Neural progenitor cell (in vitro differentiated cells): Measurements from ENCODE around the gene CTDP1. TPM values are rescaled to one million over a fixed set of nuclear protein-coding genes. Genes with fewer than 3 reads are reported as not detected.

Source experiments
- DNase-seq: peaks from one replicate; pipeline ENCODE4 v3.0.0-alpha.2; 2016; ENCODE audit warnings: low spot score
- H2AFZ ChIP-seq: fragments of 200-600 bp; sonication (generic); replicated peaks from 2 replicates; pipeline ENCODE4 v1.6.1; 2016; ENCODE audit warnings: antibody characterized with exemption
- H3F3A ChIP-seq: fragments of 200-600 bp; sonication (generic); 2 replicates; pipeline ENCODE4 v1.6.1; 2016; ENCODE audit warnings: antibody characterized with exemption, low read depth
- H3K27ac ChIP-seq: fragments of 200-600 bp; sonication (generic); 2 replicates; pipeline ENCODE4 v1.5.1; 2016; ENCODE audit warnings: mild to moderate bottlenecking
- H3K27me3 ChIP-seq: fragments of 200-600 bp; sonication (generic); 2 replicates; pipeline ENCODE4 v1.6.1; 2016; ENCODE audit warnings: mild to moderate bottlenecking, moderate library complexity
- H3K36me3 ChIP-seq: fragments of 200-600 bp; sonication (generic); 2 replicates; pipeline ENCODE4 v1.5.1; 2016
- H3K4me1 ChIP-seq: fragments of 200-600 bp; sonication (generic); 2 replicates; pipeline ENCODE4 v1.6.1; 2016; ENCODE audit warnings: mixed run types
- H3K4me2 ChIP-seq: fragments of 200-600 bp; sonication (generic); 2 replicates; pipeline ENCODE4 v1.6.1; 2016
- H3K4me3 ChIP-seq: fragments of 200-600 bp; sonication (generic); 2 replicates; pipeline ENCODE4 v1.5.1; 2016
- H3K79me2 ChIP-seq: fragments of 200-600 bp; sonication (generic); 2 replicates; pipeline ENCODE4 v1.6.1; 2016; ENCODE audit warnings: low read depth
- H3K9ac ChIP-seq: fragments of 200-600 bp; sonication (generic); 2 replicates; pipeline ENCODE4 v1.6.1; 2016
- H3K9me3 ChIP-seq: fragments of 200-600 bp; sonication (generic); 2 replicates; pipeline ENCODE4 v1.5.1; 2016; ENCODE audit warnings: low read depth
- H4K20me1 ChIP-seq: fragments of 200-600 bp; sonication (generic); 2 replicates; pipeline ENCODE4 v1.6.1; 2016; ENCODE audit warnings: low read depth
- H3K27ac Mint-ChIP-seq: 3 replicates; pipeline ENCODE4 v1.8.0; 2021; ENCODE audit warnings: mixed read lengths
- H3K27me3 Mint-ChIP-seq: 2 replicates; pipeline ENCODE4 v1.8.0; 2022; ENCODE audit warnings: low read depth, mild to moderate bottlenecking, inconsistent platforms, moderate library complexity, mixed read lengths; ENCODE audit not compliant: insufficient read depth
- H3K36me3 Mint-ChIP-seq: 3 replicates; pipeline ENCODE4 v1.8.0; 2021; ENCODE audit warnings: mixed read lengths
- H3K4me1 Mint-ChIP-seq: 3 replicates; pipeline ENCODE4 v1.8.0; 2021; ENCODE audit warnings: mixed read lengths
- H3K4me3 Mint-ChIP-seq: 3 replicates; pipeline ENCODE4 v1.8.0; 2021; ENCODE audit warnings: mild to moderate bottlenecking, moderate library complexity, mixed read lengths
- H3K9me3 Mint-ChIP-seq: 3 replicates; pipeline ENCODE4 v1.8.0; 2020; ENCODE audit warnings: mixed read lengths
- EZH2 ChIP-seq: fragments of 200-600 bp; sonication (generic); IDR thresholded peaks from 2 replicates; pipeline ENCODE4 v1.6.1; 2017; ENCODE audit warnings: antibody characterized with exemption, mild to moderate bottlenecking, moderate library complexity
- EZH2phosphoT487 ChIP-seq: fragments of 200-600 bp; sonication (generic); IDR thresholded peaks from 2 replicates; pipeline ENCODE4 v1.6.1; 2017; ENCODE audit warnings: antibody characterized with exemption
- total RNA-seq: library from RNA; depleted of rRNA; stranded (reverse); fragments of >200 nt; gene quantifications from 2 replicates; pipeline ENCODE4 v1.2.3, GENCODE V29; 2015; ENCODE audit warnings: low replicate concordance
- TF ChIP-seq, protein P1 (sequence below): fragments of 200-600 bp; sonication (generic); IDR thresholded peaks from 2 replicates; pipeline ENCODE4 v1.5.1; 2017; ENCODE audit warnings: antibody characterized with exemption, mild to moderate bottlenecking

CTDP1 gene
- total RNA-seq, 1 donor from 2014 or later = 11.8 TPM

DNA sequence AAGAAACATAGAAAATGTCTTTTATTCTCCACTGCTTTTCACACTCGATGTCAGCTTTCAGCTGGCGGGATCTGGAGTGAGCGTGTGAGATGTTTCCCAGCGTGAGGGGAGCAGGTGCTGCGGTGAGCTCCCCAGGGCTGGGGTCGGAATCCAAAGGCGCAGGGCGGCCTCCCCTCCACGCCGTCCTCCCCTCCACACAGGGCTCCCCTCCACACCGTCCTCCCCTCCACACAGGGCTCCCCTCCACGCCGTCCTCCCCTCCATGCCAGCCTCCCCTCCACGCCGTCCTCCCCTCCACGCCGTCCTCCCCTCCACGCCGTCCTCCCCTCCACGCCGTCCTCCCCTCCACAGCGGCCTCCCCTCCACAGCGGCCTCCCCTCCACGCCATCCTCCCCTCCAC is 91.2 kb downstream of the CTDP1 start:
- no peaks in the 10 kb centered on the region for H3K36me3 ChIP-seq

DNA sequence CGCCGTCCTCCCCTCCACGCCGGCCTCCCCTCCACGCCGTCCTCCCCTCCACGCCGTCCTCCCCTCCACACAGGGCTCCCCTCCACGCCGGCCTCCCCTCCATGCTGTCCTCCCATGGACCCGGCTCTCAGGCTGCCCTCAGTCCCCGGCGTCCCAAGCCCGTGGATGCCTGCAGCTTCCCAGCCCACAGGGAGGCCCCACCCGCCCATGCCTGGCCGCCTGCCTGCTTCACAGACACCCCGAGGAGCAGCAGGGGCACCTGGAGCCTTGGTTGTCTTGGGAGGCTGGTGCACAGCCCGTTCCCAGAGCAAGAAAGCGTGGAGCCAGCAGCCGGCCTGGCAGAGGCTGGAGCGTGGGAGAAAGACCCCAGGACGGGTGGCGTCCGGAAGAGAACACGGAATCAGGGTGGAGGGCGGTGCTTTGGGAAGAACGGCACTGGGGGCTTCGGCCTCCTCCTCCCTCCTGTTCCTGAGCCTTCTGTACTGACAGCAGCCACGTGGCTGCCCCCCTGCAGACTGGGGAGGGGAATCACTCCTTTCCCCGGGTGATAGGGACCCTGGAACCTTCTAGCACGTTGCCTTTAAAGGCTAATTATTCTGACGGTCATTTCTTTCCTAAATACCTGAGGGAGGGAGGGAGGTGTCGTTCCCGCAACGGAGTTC is 92.0 kb downstream of the CTDP1 start:
- Histone ChIP-seq H3K9me3 (peaks cover 10% of the 10 kb centered on the region), H3K4me1 (no peaks in the 10 kb centered on the region), H3K27ac (no peak overlapping the region), H3K79me2 (no peaks in the 10 kb centered on the region), H3K36me3 (no peaks in the 10 kb centered on the region), H3K9ac (no peak overlapping the region), H3F3A (no peaks in the 10 kb centered on the region), H4K20me1 (no peaks in the 10 kb centered on the region), H3K4me3 (no peak overlapping the region), H3K4me2 (no peak overlapping the region), H2AFZ (no peak overlapping the region), H3K27me3 (peaks cover 8% of the 10 kb centered on the region)
- peaks cover 17% of the 10 kb centered on the region for H3K9me3 Mint-ChIP-seq
- DNase-seq = no peak
- peaks cover 4% of the 10 kb centered on the region for H3K4me1 Mint-ChIP-seq
- no peaks in the 10 kb centered on the region for H3K36me3 Mint-ChIP-seq
- H3K27me3 Mint-ChIP-seq = peaks cover 16% of the 10 kb centered on the region
- H3K27ac Mint-ChIP-seq = no peak overlapping the region
- TF ChIP-seq, protein P1, sequence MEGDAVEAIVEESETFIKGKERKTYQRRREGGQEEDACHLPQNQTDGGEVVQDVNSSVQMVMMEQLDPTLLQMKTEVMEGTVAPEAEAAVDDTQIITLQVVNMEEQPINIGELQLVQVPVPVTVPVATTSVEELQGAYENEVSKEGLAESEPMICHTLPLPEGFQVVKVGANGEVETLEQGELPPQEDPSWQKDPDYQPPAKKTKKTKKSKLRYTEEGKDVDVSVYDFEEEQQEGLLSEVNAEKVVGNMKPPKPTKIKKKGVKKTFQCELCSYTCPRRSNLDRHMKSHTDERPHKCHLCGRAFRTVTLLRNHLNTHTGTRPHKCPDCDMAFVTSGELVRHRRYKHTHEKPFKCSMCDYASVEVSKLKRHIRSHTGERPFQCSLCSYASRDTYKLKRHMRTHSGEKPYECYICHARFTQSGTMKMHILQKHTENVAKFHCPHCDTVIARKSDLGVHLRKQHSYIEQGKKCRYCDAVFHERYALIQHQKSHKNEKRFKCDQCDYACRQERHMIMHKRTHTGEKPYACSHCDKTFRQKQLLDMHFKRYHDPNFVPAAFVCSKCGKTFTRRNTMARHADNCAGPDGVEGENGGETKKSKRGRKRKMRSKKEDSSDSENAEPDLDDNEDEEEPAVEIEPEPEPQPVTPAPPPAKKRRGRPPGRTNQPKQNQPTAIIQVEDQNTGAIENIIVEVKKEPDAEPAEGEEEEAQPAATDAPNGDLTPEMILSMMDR = no peak
- TF ChIP-seq EZH2phosphoT487 = no peak
- no peak for TF ChIP-seq EZH2
- no peak overlapping the region for H3K4me3 Mint-ChIP-seq

More for the DNA sequence above, 91.2 kb downstream of the CTDP1 start:
- Histone ChIP-seq H3K4me2 (no peak overlapping the region), H3K4me1 (no peaks in the 10 kb centered on the region), H4K20me1 (no peaks in the 10 kb centered on the region), H3K27me3 (peaks cover 8% of the 10 kb centered on the region), H3K9me3 (peaks cover 10% of the 10 kb centered on the region), H3K27ac (no peak overlapping the region), H3K79me2 (no peaks in the 10 kb centered on the region), H3F3A (no peaks in the 10 kb centered on the region), H2AFZ (no peak overlapping the region), H3K9ac (no peak overlapping the region), H3K4me3 (no peak overlapping the region)
- Mint-ChIP-seq H3K27ac (no peak overlapping the region), H3K27me3 (peaks cover 16% of the 10 kb centered on the region), H3K36me3 (no peaks in the 10 kb centered on the region), H3K9me3 (peaks cover 17% of the 10 kb centered on the region), H3K4me3 (no peak overlapping the region), H3K4me1 (peaks cover 4% of the 10 kb centered on the region)
- DNase-seq = no peak
- TF ChIP-seq, protein P1 = no peak
- no peak for TF ChIP-seq EZH2phosphoT487

DNA sequence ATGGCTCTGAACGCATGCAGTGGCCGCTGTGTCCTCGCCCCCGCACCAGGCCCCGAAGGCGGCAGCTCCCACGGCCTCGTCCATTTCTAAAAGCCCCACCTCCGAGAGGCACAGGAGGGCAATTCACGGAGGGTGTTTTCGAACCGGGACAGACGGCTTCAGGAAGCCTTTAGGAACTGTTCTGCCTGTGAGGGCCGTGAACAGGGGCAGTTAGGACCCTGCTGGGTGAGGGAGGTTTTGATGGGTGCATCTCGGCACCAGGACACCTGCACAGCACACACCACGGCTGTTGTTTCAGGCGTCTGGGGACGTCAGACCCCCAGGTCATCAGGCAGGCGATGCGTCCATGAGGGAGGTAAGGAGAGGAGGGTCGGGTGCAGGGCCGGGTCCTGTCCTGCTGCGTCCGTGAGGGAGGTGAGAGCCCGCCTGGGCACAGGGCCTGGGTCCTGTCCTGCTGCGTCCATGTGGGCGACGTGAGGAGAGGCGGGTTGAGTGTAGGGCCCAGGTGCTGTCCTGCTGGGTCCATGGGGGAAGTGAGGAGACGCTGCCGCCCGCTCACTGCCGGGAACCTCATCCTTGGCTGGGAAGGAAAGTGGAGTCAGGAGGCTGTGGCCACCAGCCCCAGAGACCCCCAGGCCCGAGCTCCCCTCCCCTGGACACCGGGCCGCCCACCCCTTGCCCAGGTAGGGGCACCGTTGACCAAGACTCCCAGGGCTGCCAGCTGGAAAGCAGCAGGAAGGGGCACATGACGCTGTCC is 92.7 kb downstream of the CTDP1 start:
- Histone ChIP-seq H3K4me1 (no peaks in the 10 kb centered on the region), H3K27me3 (peaks cover 11% of the 10 kb centered on the region), H3K9ac (no peak overlapping the region), H2AFZ (no peak overlapping the region), H3K4me3 (no peak overlapping the region), H3K4me2 (no peak overlapping the region), H3K79me2 (no peaks in the 10 kb centered on the region), H3F3A (no peaks in the 10 kb centered on the region), H3K27ac (no peak overlapping the region), H3K36me3 (no peaks in the 10 kb centered on the region), H4K20me1 (no peaks in the 10 kb centered on the region), H3K9me3 (peaks cover 10% of the 10 kb centered on the region)
- Mint-ChIP-seq H3K4me1 (peaks cover 4% of the 10 kb centered on the region), H3K27ac (no peak overlapping the region), H3K4me3 (no peak overlapping the region), H3K36me3 (no peaks in the 10 kb centered on the region), H3K27me3 (peaks cover 20% of the 10 kb centered on the region), H3K9me3 (peaks cover 16% of the 10 kb centered on the region)
- no peak for DNase-seq
- TF ChIP-seq EZH2 (no peak), EZH2phosphoT487 (no peak)
- TF ChIP-seq, protein P1 = no peak
